GM21576 (cell line): ENCODE results near the gene GALNS.
"Not testable (repeated sequence)": the region's sequence is repeated elsewhere in the genome, so short reads cannot be mapped to it uniquely, and the experiment has no call there.

Experiments used
- ATAC-seq: cut with Tn5 transposase; IDR thresholded peaks from one replicate; pipeline ENCODE4 v1.9.1; 2021; ENCODE audit warnings: mild to moderate bottlenecking, moderate library complexity; ENCODE audit not compliant: unreplicated experiment

The GALNS gene

GRCh38 chr16:88856828-88857727 lies at the start of gene GALNS, which contains the start of gene TRAPPC2L:
Gene GALNS, minus strand, starts transcription at chr16:88856947. Its CDS starts 70 bp downstream, at chr16:88856877.
Gene TRAPPC2L, plus strand, starts transcription at chr16:88857127. Its CDS starts 24 bp downstream, at chr16:88857151.
- peak; percentile 77 for ATAC-seq

GRCh38 chr16:88906020-88906419 lies 49.3 kb upstream of the GALNS start:
- ATAC-seq: no peak

- no peak for ATAC-seq
Observed at GRCh38 chr16:88905563-88905962, 48.8 kb upstream of the GALNS start.

- ATAC-seq: no peak
Observed at GRCh38 chr16:88904676-88905365, 48.1 kb upstream of the GALNS start.

- no peak for ATAC-seq
Observed at GRCh38 chr16:88903267-88903666, 46.5 kb upstream of the GALNS start.

GRCh38 chr16:88902744-88903143 lies 46.0 kb upstream of the GALNS start:
- ATAC-seq: no peak

- no peak for ATAC-seq
Observed at GRCh38 chr16:88901718-88902337, 45.1 kb upstream of the GALNS start.

GRCh38 chr16:88900662-88901052 lies 43.9 kb upstream of the GALNS start:
- ATAC-seq: no peak

GRCh38 chr16:88899901-88900661 lies 43.3 kb upstream of the GALNS start:
- no peak for ATAC-seq

GRCh38 chr16:88897696-88898425 lies 41.1 kb upstream of the GALNS start:
- no peak for ATAC-seq

GRCh38 chr16:88896238-88897070 lies 39.7 kb upstream of the GALNS start:
- no peak for ATAC-seq

- no peak for ATAC-seq
Observed at GRCh38 chr16:88895335-88895734, 38.6 kb upstream of the GALNS start.

- no peak for ATAC-seq
Observed at GRCh38 chr16:88894681-88895300, 38.0 kb upstream of the GALNS start.

- ATAC-seq: not testable (repeated sequence)
Observed at GRCh38 chr16:88894266-88894665, 37.5 kb upstream of the GALNS start.

- ATAC-seq: no peak
Observed at GRCh38 chr16:88893127-88893968, 36.6 kb upstream of the GALNS start.

- no peak for ATAC-seq
Observed at GRCh38 chr16:88892065-88892464, 35.3 kb upstream of the GALNS start.

GRCh38 chr16:88891083-88891482 lies 34.3 kb upstream of the GALNS start:
- no peak for ATAC-seq
